HepG2 (cell line): ENCODE measurements around the gene CEP63. TPM values are rescaled to one million over a fixed set of nuclear protein-coding genes. Genes with fewer than 3 reads are reported as not detected.

Experiments used
- ATAC-seq: fragments of 200-7000 bp; cut with Tn5 transposase; 3 replicates; pipeline ENCODE4 v1.9.1; 2020; ENCODE audit warnings: mild to moderate bottlenecking, moderate library complexity
- BruUV-seq: library from RNA; stranded (reverse); fragments of 400-500 nt; replicated peaks from 2 replicates; lab custom pipeline; 2021; lab: Mats Ljungman, UMichigan
- CTCF ChIA-PET: fragments of 300-600 bp; formaldehyde crosslinking; extraction: SDS; loops from one replicate; lab custom pipeline; 2021; ENCODE audit warnings: low total read pairs, inconsistent platforms, low intra/inter-chr PET ratio; lab: Yijun Ruan, JAX
- POLR2A ChIA-PET: fragments of 350-600 bp; sonication (Branson Sonifier 250); formaldehyde crosslinking; loops from one replicate; lab custom pipeline; 2020; ENCODE audit warnings: antibody characterized with exemption, inconsistent platforms; lab: Yijun Ruan, JAX
- DNase-seq: peaks from one replicate; pipeline ENCODE4 v3.0.0-alpha.2; 2015; ENCODE audit warnings: low spot score
- FAIRE-seq: peaks from 3 replicates; lab custom pipeline; 2011; peaks lifted over from hg19 to GRCh38; lab: Jason Lieb, UNC
- H2AFZ ChIP-seq: one replicate; pipeline ENCODE4 v1.6.1; 2011; ENCODE audit warnings: low read length, inconsistent platforms
- H3K27ac ChIP-seq: fragments of 300-600 bp; 3 replicates; pipeline ENCODE4 v1.8.0; 2011; ENCODE audit warnings: mixed run types, mild to moderate bottlenecking, mixed read lengths, low read length, inconsistent platforms; ENCODE audit not compliant: insufficient read depth; ENCODE audit errors: extremely low read length
- H3K27me3 ChIP-seq, 2 experiments: fragments of 200-600 bp in 1 of 2; 2 replicates in 1 of 2; 3 replicates in 1 of 2; pipeline versions ENCODE4 v1.6.0 to v1.8.0; 2011; ENCODE audit warnings: low read length in 2 of 2, mild to moderate bottlenecking in 2 of 2, moderate library complexity in 2 of 2, inconsistent platforms in 1 of 2; ENCODE audit not compliant: insufficient read depth in 2 of 2, control insufficient read depth in 1 of 2
- H3K36me3 ChIP-seq, 2 experiments: fragments of 200-600 bp in 1 of 2; replicated peaks in 1 of 2; 2 replicates in 1 of 2; 3 replicates in 1 of 2; pipeline versions ENCODE4 v1.5.1 to v1.8.0; 2011; ENCODE audit warnings: low read length in 2 of 2, inconsistent platforms in 1 of 2; ENCODE audit not compliant: insufficient read depth in 2 of 2, control insufficient read depth in 1 of 2
- H3K4me1 ChIP-seq: 2 replicates; pipeline ENCODE4 v1.5.1; 2012; ENCODE audit warnings: low read length, inconsistent platforms; ENCODE audit not compliant: insufficient read depth
- H3K4me2 ChIP-seq: 2 replicates; pipeline ENCODE4 v1.6.0; 2011; ENCODE audit warnings: low read depth, low read length, inconsistent platforms
- H3K4me3 ChIP-seq, 3 experiments: fragments of 200-600 bp in 1 of 3; sonication (generic), shearing (Covaris generic) in 1 of 3; replicated peaks in 1 of 3; 2 replicates each; pipeline ENCODE4 v1.5.1; 2011 to 2016; ENCODE audit warnings: low read length in 3 of 3, inconsistent platforms in 2 of 3, low read depth in 2 of 3, mild to moderate bottlenecking in 2 of 3, control low read depth in 1 of 3, mixed read lengths in 1 of 3; ENCODE audit not compliant: insufficient read depth in 1 of 3
- H3K79me2 ChIP-seq: one replicate; pipeline ENCODE4 v1.6.1; 2011; ENCODE audit warnings: low read length, inconsistent platforms; ENCODE audit not compliant: insufficient read depth
- H3K9ac ChIP-seq: 2 replicates; pipeline ENCODE4 v1.6.0; 2011; ENCODE audit warnings: mild to moderate bottlenecking, low read depth, low read length, inconsistent platforms; ENCODE audit not compliant: insufficient read depth
- H3K9me3 ChIP-seq: 2 replicates; pipeline ENCODE4 v1.5.1; 2012; ENCODE audit warnings: mild to moderate bottlenecking, low read length
- H4K20me1 ChIP-seq: 2 replicates; pipeline ENCODE4 v1.6.0; 2011; ENCODE audit warnings: inconsistent platforms, mild to moderate bottlenecking, low read length, moderate library complexity; ENCODE audit not compliant: insufficient read depth
- ATF7-NPFF ChIP-seq: sonication (generic); formaldehyde crosslinking; IDR thresholded peaks from 2 replicates; pipeline ENCODE4 v1.8.1; 2023; ENCODE audit warnings: mild to moderate bottlenecking, low read depth, missing genetic modification reagents, moderate library complexity
- FOXA3 ChIP-seq: IDR thresholded peaks from 2 replicates; pipeline ENCODE4 v1.6.1; 2016; ENCODE audit warnings: missing genetic modification reagents, missing compliant biosample characterization
- FOXC1 ChIP-seq: sonication (generic); formaldehyde crosslinking; IDR thresholded peaks from 2 replicates; pipeline ENCODE4 v1.8.0; 2022; ENCODE audit warnings: mild to moderate bottlenecking, missing genetic modification reagents, borderline replicate concordance
- MAF1 ChIP-seq: sonication (generic); formaldehyde crosslinking; IDR thresholded peaks from 2 replicates; pipeline ENCODE4 v1.5.0; 2020; ENCODE audit warnings: missing genetic modification reagents, borderline replicate concordance
- NCOA2 ChIP-seq: sonication (generic); formaldehyde crosslinking; IDR thresholded peaks from 2 replicates; pipeline ENCODE4 v1.8.0; 2022; ENCODE audit warnings: inconsistent platforms
- POGZ ChIP-seq: sonication (generic); formaldehyde crosslinking; IDR thresholded peaks from 2 replicates; pipeline ENCODE4 v1.4.0; 2020; ENCODE audit warnings: mild to moderate bottlenecking, missing genetic modification reagents
- SIN3A ChIP-seq: IDR thresholded peaks from 2 replicates; pipeline ENCODE4 v1.6.1; 2011; ENCODE audit warnings: low read depth, mild to moderate bottlenecking, control low read depth, low read length, borderline replicate concordance
- SMYD3 ChIP-seq: sonication (generic); formaldehyde crosslinking; IDR thresholded peaks from 2 replicates; pipeline ENCODE4 v1.8.1; 2023; ENCODE audit warnings: mild to moderate bottlenecking, missing genetic modification reagents
- ZNF446 ChIP-seq: sonication (generic); formaldehyde crosslinking; IDR thresholded peaks from 2 replicates; pipeline ENCODE4 v1.5.0; 2020; ENCODE audit warnings: mild to moderate bottlenecking, missing genetic modification reagents
- ZNF546 ChIP-seq: sonication (generic); formaldehyde crosslinking; conservative IDR thresholded peaks from 2 replicates; pipeline ENCODE4 v1.8.1; 2023; ENCODE audit warnings: mild to moderate bottlenecking, missing genetic modification reagents
- ZNF563 ChIP-seq: sonication (generic); formaldehyde crosslinking; IDR thresholded peaks from 2 replicates; pipeline ENCODE4 v1.8.0; 2022; ENCODE audit warnings: mild to moderate bottlenecking, moderate library complexity, missing genetic modification reagents
- ZNF883 ChIP-seq: sonication (generic); formaldehyde crosslinking; IDR thresholded peaks from 2 replicates; pipeline ENCODE4 v1.5.1; 2020; ENCODE audit warnings: mild to moderate bottlenecking, missing genetic modification reagents; ENCODE audit errors: not compliant biosample characterization
- WGBS: methylation state at CpG from one replicate; pipeline ENCODE4 v1.1.6; 2017; ENCODE audit warnings: low lambda C conversion rate; 5-methylcytosine and 5-hydroxymethylcytosine counted together
- in situ Hi-C: cut with HindIII; loops from 2 replicates; pipeline ENCODE4 v1.10.0; 2017; ENCODE audit warnings: low pct_unique_long_range_greater_than_20kb; ENCODE audit not compliant: extremely low pct_ligation_motif_present
- intact Hi-C: fragments of 100-400 bp; cut with micrococcal nuclease; formaldehyde crosslinking; loops from one replicate; pipeline ENCODE4 v1.10.0; 2022; ENCODE audit not compliant: unreplicated experiment
- polyA plus RNA-seq, 8 experiments: library from polyadenylated mRNA; depleted of rRNA in 3 of 8; stranded (reverse) in 7 of 8; unstranded in 1 of 8; fragments of >200 nt; fragmentation: Illumina TruSeq in 4 of 8; extraction: Trizol in 4 of 8; gene quantifications; 2 replicates each; pipeline versions ENCODE4 v1.2.1 to v1.2.3, GENCODE V29; 2011 to 2016; ENCODE audit warnings: low read depth in 4 of 8, missing spikeins in 1 of 8, mixed read lengths in 1 of 8; ENCODE audit not compliant: insufficient read depth in 1 of 8
- total RNA-seq, 5 experiments: library from RNA; depleted of rRNA; stranded (reverse); fragments of >200 nt; fragmentation: Illumina TruSeq; extraction: Trizol; gene quantifications; 2 replicates each; pipeline ENCODE4 v1.2.3, GENCODE V29; 2016; ENCODE audit warnings: low read depth in 1 of 5
- TF ChIP-seq, protein P1 (sequence below): IDR thresholded peaks from 2 replicates; pipeline ENCODE4 v1.6.1; 2016; ENCODE audit warnings: missing genetic modification reagents, missing compliant biosample characterization
- TF ChIP-seq, protein P2 (sequence below): sonication (generic); formaldehyde crosslinking; IDR thresholded peaks from 2 replicates; pipeline ENCODE4 v1.5.1; 2020; ENCODE audit warnings: mild to moderate bottlenecking, missing genetic modification reagents, borderline replicate concordance
- TF ChIP-seq, protein P3 (sequence below): sonication (generic); formaldehyde crosslinking; IDR thresholded peaks from 2 replicates; pipeline ENCODE4 v1.5.0; 2020; ENCODE audit warnings: mild to moderate bottlenecking, missing genetic modification reagents, borderline replicate concordance
- TF ChIP-seq, protein P4 (sequence below): sonication (generic); formaldehyde crosslinking; conservative IDR thresholded peaks from 2 replicates; pipeline ENCODE4 v1.8.0; 2022; ENCODE audit warnings: missing genetic modification reagents

The CEP63 gene
- total and polyA plus RNA-seq, 2 of the 13 experiments (the other 11 are each of a cell fraction or from before 2014, with no cell fraction given): 7.2 to 18.4 TPM

- FAIRE-seq: no peak
- TF ChIP-seq SMYD3 (CRISPR knock-in tag) (no peak), ZNF883 (CRISPR knock-in tag) (no peak), ZNF546 (no peak), NCOA2 (CRISPR knock-in tag) (no peak), POGZ (no peak), ZNF563 (CRISPR knock-in tag) (no peak), FOXC1 (CRISPR knock-in tag) (no peak), SIN3A (no peak), FOXA3 (CRISPR knock-in tag) (no peak), ZNF446 (CRISPR knock-in tag) (no peak), MAF1 (no peak), ATF7-NPFF (CRISPR knock-in tag) (no peak)
- TF ChIP-seq, protein P1, sequence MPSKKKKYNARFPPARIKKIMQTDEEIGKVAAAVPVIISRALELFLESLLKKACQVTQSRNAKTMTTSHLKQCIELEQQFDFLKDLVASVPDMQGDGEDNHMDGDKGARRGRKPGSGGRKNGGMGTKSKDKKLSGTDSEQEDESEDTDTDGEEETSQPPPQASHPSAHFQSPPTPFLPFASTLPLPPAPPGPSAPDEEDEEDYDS: no peak
- TF ChIP-seq, protein P2, sequence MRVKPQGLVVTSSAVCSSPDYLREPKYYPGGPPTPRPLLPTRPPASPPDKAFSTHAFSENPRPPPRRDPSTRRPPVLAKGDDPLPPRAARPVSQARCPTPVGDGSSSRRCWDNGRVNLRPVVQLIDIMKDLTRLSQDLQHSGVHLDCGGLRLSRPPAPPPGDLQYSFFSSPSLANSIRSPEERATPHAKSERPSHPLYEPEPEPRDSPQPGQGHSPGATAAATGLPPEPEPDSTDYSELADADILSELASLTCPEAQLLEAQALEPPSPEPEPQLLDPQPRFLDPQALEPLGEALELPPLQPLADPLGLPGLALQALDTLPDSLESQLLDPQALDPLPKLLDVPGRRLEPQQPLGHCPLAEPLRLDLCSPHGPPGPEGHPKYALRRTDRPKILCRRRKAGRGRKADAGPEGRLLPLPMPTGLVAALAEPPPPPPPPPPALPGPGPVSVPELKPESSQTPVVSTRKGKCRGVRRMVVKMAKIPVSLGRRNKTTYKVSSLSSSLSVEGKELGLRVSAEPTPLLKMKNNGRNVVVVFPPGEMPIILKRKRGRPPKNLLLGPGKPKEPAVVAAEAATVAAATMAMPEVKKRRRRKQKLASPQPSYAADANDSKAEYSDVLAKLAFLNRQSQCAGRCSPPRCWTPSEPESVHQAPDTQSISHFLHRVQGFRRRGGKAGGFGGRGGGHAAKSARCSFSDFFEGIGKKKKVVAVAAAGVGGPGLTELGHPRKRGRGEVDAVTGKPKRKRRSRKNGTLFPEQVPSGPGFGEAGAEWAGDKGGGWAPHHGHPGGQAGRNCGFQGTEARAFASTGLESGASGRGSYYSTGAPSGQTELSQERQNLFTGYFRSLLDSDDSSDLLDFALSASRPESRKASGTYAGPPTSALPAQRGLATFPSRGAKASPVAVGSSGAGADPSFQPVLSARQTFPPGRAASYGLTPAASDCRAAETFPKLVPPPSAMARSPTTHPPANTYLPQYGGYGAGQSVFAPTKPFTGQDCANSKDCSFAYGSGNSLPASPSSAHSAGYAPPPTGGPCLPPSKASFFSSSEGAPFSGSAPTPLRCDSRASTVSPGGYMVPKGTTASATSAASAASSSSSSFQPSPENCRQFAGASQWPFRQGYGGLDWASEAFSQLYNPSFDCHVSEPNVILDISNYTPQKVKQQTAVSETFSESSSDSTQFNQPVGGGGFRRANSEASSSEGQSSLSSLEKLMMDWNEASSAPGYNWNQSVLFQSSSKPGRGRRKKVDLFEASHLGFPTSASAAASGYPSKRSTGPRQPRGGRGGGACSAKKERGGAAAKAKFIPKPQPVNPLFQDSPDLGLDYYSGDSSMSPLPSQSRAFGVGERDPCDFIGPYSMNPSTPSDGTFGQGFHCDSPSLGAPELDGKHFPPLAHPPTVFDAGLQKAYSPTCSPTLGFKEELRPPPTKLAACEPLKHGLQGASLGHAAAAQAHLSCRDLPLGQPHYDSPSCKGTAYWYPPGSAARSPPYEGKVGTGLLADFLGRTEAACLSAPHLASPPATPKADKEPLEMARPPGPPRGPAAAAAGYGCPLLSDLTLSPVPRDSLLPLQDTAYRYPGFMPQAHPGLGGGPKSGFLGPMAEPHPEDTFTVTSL: no peak
- TF ChIP-seq, protein P3, sequence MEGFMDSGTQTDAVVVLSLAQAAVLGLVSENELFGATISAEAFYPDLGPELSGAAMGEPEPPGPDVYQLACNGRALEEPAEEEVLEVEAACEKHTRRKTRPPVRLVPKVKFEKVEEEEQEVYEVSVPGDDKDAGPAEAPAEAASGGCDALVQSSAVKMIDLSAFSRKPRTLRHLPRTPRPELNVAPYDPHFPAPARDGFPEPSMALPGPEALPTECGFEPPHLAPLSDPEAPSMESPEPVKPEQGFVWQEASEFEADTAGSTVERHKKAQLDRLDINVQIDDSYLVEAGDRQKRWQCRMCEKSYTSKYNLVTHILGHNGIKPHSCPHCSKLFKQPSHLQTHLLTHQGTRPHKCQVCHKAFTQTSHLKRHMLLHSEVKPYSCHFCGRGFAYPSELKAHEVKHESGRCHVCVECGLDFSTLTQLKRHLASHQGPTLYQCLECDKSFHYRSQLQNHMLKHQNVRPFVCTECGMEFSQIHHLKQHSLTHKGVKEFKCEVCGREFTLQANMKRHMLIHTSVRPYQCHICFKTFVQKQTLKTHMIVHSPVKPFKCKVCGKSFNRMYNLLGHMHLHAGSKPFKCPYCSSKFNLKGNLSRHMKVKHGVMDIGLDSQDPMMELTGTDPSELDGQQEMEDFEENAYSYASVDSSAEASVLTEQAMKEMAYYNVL: no peak
- TF ChIP-seq, protein P4, sequence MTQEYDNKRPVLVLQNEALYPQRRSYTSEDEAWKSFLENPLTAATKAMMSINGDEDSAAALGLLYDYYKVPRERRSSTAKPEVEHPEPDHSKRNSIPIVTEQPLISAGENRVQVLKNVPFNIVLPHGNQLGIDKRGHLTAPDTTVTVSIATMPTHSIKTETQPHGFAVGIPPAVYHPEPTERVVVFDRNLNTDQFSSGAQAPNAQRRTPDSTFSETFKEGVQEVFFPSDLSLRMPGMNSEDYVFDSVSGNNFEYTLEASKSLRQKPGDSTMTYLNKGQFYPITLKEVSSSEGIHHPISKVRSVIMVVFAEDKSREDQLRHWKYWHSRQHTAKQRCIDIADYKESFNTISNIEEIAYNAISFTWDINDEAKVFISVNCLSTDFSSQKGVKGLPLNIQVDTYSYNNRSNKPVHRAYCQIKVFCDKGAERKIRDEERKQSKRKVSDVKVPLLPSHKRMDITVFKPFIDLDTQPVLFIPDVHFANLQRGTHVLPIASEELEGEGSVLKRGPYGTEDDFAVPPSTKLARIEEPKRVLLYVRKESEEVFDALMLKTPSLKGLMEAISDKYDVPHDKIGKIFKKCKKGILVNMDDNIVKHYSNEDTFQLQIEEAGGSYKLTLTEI (CRISPR knock-in tag): no peak
Measured at GRCh38 chr3:134562055-134562454, 76.2 kb downstream of the CEP63 start.

More at GRCh38 chr3:134562055-134562454, 76.2 kb downstream of the CEP63 start:
- POLR2A ChIA-PET: no interaction called here
- ATAC-seq: no peak
- Histone ChIP-seq H3K4me3 (no peak overlapping the region), H3K27ac (no peak overlapping the region), H4K20me1 (no peaks in the 10 kb centered on the region), H3K36me3 (peaks cover 3 to 4% of the 10 kb centered on the region in 2 experiments; a peak in 1 of 5 replicates), H3K4me1 (no peaks in the 10 kb centered on the region), H3K9ac (no peak overlapping the region), H3K4me2 (no peak overlapping the region), H2AFZ (no peak overlapping the region), H3K27me3 (no peaks in the 10 kb centered on the region; a peak in 1 of 5 replicates), H3K9me3 (no peaks in the 10 kb centered on the region), H3K79me2 (no peaks in the 10 kb centered on the region)
- DNase-seq: no peak
- in situ Hi-C loops (no loop called here), intact Hi-C loops (no loop called here)
- BruUV-seq: no TSS peak
- 95% methylated on average over 4 of the region's 4 CpGs for WGBS
- CTCF ChIA-PET: no interaction called here
